Measurements from ENCODE around the gene FNDC1. TPM values are rescaled to one million over a fixed set of nuclear protein-coding genes. Genes with fewer than 3 reads are reported as not detected.

FNDC1 gene
- total RNA-seq, 1 experiment from 2014 or later, result not detected

GRCh38 chr6:159261995-159262394 lies 92.8 kb downstream of the FNDC1 start:
- no peaks in the 10 kb centered on the region for H3K79me2 ChIP-seq (ENCODE audit: low read length)

GRCh38 chr6:159262586-159262985 lies 93.4 kb downstream of the FNDC1 start:
- no peaks in the 10 kb centered on the region for H3K79me2 ChIP-seq (ENCODE audit: low read length)
- no peaks in the 10 kb centered on the region for H4K20me1 ChIP-seq (ENCODE audit: low read length)
- no peak overlapping the region for H3K4me3 ChIP-seq (ENCODE audit: low read length)
- ATAC-seq (no peak), DNase-seq (no peak)
- no peaks in the 10 kb centered on the region for H3K27me3 ChIP-seq (ENCODE audit: low read length)
- H2AFZ ChIP-seq (ENCODE audit: low read length), result no peak overlapping the region
- ChIA-PET CTCF (no interaction called here), POLR2A (ENCODE audit: unreplicated experiment) (no interaction called here)
- BruUV-seq (replicated peaks), result no TSS peak
- TF ChIP-seq EZH2phosphoT487 (IDR thresholded peaks at IDR 0.05; ENCODE audit: borderline replicate concordance, low read length) (no peak), EZH2 (IDR thresholded peaks at IDR 0.05; ENCODE audit: low read length, unreplicated experiment) (no peak), CTCF (conservative IDR thresholded peaks at IDR 0.05; ENCODE audit: low read depth, low read length) (no peak)
- no peak overlapping the region for H3K27ac ChIP-seq (ENCODE audit: low read length)
- intact Hi-C loops (cut with micrococcal nuclease), result no loop called here
- H3K9ac ChIP-seq (ENCODE audit: low read length), result no peak overlapping the region
- no peaks in the 10 kb centered on the region for H3K36me3 ChIP-seq (ENCODE audit: low read depth, low read length)
- H3K9me3 ChIP-seq (ENCODE audit: low read length), result no peaks in the 10 kb centered on the region
- H3K4me1 ChIP-seq (ENCODE audit: insufficient read depth, low read length), result no peaks in the 10 kb centered on the region
- no peak overlapping the region for H3K4me2 ChIP-seq (ENCODE audit: low read length)
- H3F3A ChIP-seq (ENCODE audit: low read length, unreplicated experiment), result no peaks in the 10 kb centered on the region
- H3K9me2 ChIP-seq (replicated peaks; ENCODE audit: low read length), result no peaks in the 10 kb centered on the region

More at GRCh38 chr6:159261995-159262394, 92.8 kb downstream of the FNDC1 start:
- ATAC-seq (no peak), DNase-seq (no peak)
- Histone ChIP-seq H4K20me1 (ENCODE audit: low read length) (no peaks in the 10 kb centered on the region), H3K9me3 (ENCODE audit: low read length) (no peaks in the 10 kb centered on the region), H3K4me2 (ENCODE audit: low read length) (no peak overlapping the region), H3F3A (ENCODE audit: low read length, unreplicated experiment) (no peaks in the 10 kb centered on the region), H3K4me3 (ENCODE audit: low read length) (no peak overlapping the region), H3K27me3 (ENCODE audit: low read length) (no peaks in the 10 kb centered on the region), H3K9ac (ENCODE audit: low read length) (no peak overlapping the region), H3K4me1 (ENCODE audit: insufficient read depth, low read length) (no peaks in the 10 kb centered on the region), H3K9me2 (replicated peaks; ENCODE audit: low read length) (no peaks in the 10 kb centered on the region), H3K36me3 (ENCODE audit: low read depth, low read length) (no peaks in the 10 kb centered on the region), H2AFZ (ENCODE audit: low read length) (no peak overlapping the region), H3K27ac (ENCODE audit: low read length) (no peak overlapping the region)
- no peak for TF ChIP-seq EZH2phosphoT487 (IDR thresholded peaks at IDR 0.05; ENCODE audit: borderline replicate concordance, low read length)
- TF ChIP-seq CTCF (conservative IDR thresholded peaks at IDR 0.05; ENCODE audit: low read depth, low read length), result no peak
- no peak for TF ChIP-seq EZH2 (IDR thresholded peaks at IDR 0.05; ENCODE audit: low read length, unreplicated experiment)
- no TSS peak for BruUV-seq (replicated peaks)
- ChIA-PET CTCF (no interaction called here), POLR2A (ENCODE audit: unreplicated experiment) (no interaction called here)
- intact Hi-C loops (cut with micrococcal nuclease), result no loop called here

GRCh38 chr6:159267165-159267564 lies 98.0 kb downstream of the FNDC1 start:
- Histone ChIP-seq H3F3A (ENCODE audit: low read length, unreplicated experiment) (no peaks in the 10 kb centered on the region), H3K27me3 (ENCODE audit: low read length) (peaks cover 12% of the 10 kb centered on the region; the same call in 1 of the 2 replicates), H2AFZ (ENCODE audit: low read length) (no peak overlapping the region), H3K79me2 (ENCODE audit: low read length) (no peaks in the 10 kb centered on the region), H3K9me3 (ENCODE audit: low read length) (no peaks in the 10 kb centered on the region), H3K9ac (ENCODE audit: low read length) (no peak overlapping the region), H3K4me1 (ENCODE audit: insufficient read depth, low read length) (no peaks in the 10 kb centered on the region), H3K4me2 (ENCODE audit: low read length) (no peak overlapping the region), H3K9me2 (replicated peaks; ENCODE audit: low read length) (no peaks in the 10 kb centered on the region), H3K36me3 (ENCODE audit: low read depth, low read length) (no peaks in the 10 kb centered on the region), H3K4me3 (ENCODE audit: low read length) (no peak overlapping the region), H3K27ac (ENCODE audit: low read length) (no peak overlapping the region), H4K20me1 (ENCODE audit: low read length) (no peaks in the 10 kb centered on the region)
- TF ChIP-seq CTCF (conservative IDR thresholded peaks at IDR 0.05; ENCODE audit: low read depth, low read length) (no peak), EZH2 (IDR thresholded peaks at IDR 0.05; ENCODE audit: low read length, unreplicated experiment) (no peak), EZH2phosphoT487 (IDR thresholded peaks at IDR 0.05; ENCODE audit: borderline replicate concordance, low read length) (no peak)
- intact Hi-C loops (cut with micrococcal nuclease), result no loop called here
- ChIA-PET CTCF (no interaction called here), POLR2A (ENCODE audit: unreplicated experiment) (no interaction called here)
- BruUV-seq (replicated peaks), result no TSS peak
- DNase-seq (peak; percentile 28), ATAC-seq (no peak)
